Epithelial cell of proximal tubule (primary cell): Measurements from ENCODE around the gene SRBD1. TPM values are rescaled to one million over a fixed set of nuclear protein-coding genes. Genes with fewer than 3 reads are reported as not detected.
A peak's percentile ranks its signal among the peaks of the same experiment; 100 is the strongest.

Experiments used
- DNase-seq: peaks from one replicate; pipeline ENCODE4 v3.0.0-alpha.2; 2011; ENCODE audit warnings: low read depth
- H3K4me3 ChIP-seq: 2 replicates; pipeline ENCODE4 v1.5.1; 2011; ENCODE audit warnings: low read depth, mild to moderate bottlenecking, low read length
- CTCF ChIP-seq: conservative IDR thresholded peaks from 2 replicates; pipeline ENCODE4 v1.5.1; 2012; ENCODE audit warnings: low read depth, mild to moderate bottlenecking, low read length
- total RNA-seq: library from RNA; depleted of rRNA; stranded (reverse); fragments of >200 nt; gene quantifications from 2 replicates; pipeline ENCODE4 v1.2.3, GENCODE V29; 2015

The SRBD1 gene
- total RNA-seq, 1 donor from 2014 or later = 8.1 TPM

GRCh38 chr2:45446016-45446415 lies 165.1 kb downstream of the SRBD1 start:
- DNase-seq = no peak
- TF ChIP-seq CTCF = no peak
- H3K4me3 ChIP-seq = no peak overlapping the region

- H3K4me3 ChIP-seq = no peak overlapping the region
- TF ChIP-seq CTCF = no peak
- no peak for DNase-seq
These were observed 166.0 kb downstream of the SRBD1 start for GRCh38 chr2:45445037-45445436.

GRCh38 chr2:45443012-45443411 lies 168.1 kb downstream of the SRBD1 start:
- no peak for TF ChIP-seq CTCF
- H3K4me3 ChIP-seq = no peak overlapping the region
- no peak for DNase-seq

GRCh38 chr2:45442026-45442425 lies 169.0 kb downstream of the SRBD1 start:
- TF ChIP-seq CTCF = no peak
- H3K4me3 ChIP-seq = no peak overlapping the region

GRCh38 chr2:45441571-45441970 lies 169.5 kb downstream of the SRBD1 start:
- TF ChIP-seq CTCF = no peak
- no peak overlapping the region for H3K4me3 ChIP-seq
- DNase-seq = no peak

More at GRCh38 chr2:45442026-45442425, 169.0 kb downstream of the SRBD1 start:
- no peak for DNase-seq

GRCh38 chr2:45439788-45440773 lies 171.0 kb downstream of the SRBD1 start:
- TF ChIP-seq CTCF = peak; percentile 31
- H3K4me3 ChIP-seq = no peak overlapping the region
- no peak for DNase-seq
